ENCODE measurements around the gene PARN. TPM values are rescaled to one million over a fixed set of nuclear protein-coding genes. Genes with fewer than 3 reads are reported as not detected.

The PARN gene
- total and polyA plus RNA-seq, 9 of the 15 experiments (the other 6 are each of a cell fraction or from before 2014, with no cell fraction given) = 9.6 to 51.3 (median 40.4) TPM

GRCh38 chr16:14510581-14510938 is 119.5 kb downstream of the PARN start (continued):
- TF ChIP-seq VEZF1 (CRISPR knock-in tag; IDR thresholded peaks at IDR 0.05) (no peak), GABPA (tag; conservative IDR thresholded peaks at IDR 0.05; ENCODE audit: low read depth) (no peak), ZNF445 (CRISPR knock-in tag; IDR thresholded peaks at IDR 0.05; ENCODE audit: low read depth) (no peak), KLF10 (CRISPR knock-in tag; IDR thresholded peaks at IDR 0.05) (no peak)

- Histone ChIP-seq H3K9ac (ENCODE audit: insufficient read depth in 1 of 2, low read depth in 2 of 2, low read length in 2 of 2) (no peak overlapping the region), H3K36me3 (ENCODE audit: control insufficient read depth, insufficient read depth, low read length) (no peaks in the 10 kb centered on the region), H4K20me1 (replicated peaks; ENCODE audit: control insufficient read depth, insufficient read depth, low read length) (no peaks in the 10 kb centered on the region), H3K4me1 (replicated peaks in 1 of 2; ENCODE audit: control insufficient read depth in 2 of 2, insufficient read depth in 2 of 2, low read length in 2 of 2) (peaks cover 0 to 3% of the 10 kb centered on the region in 2 experiments; a peak in 2 of 5 replicates), H2AFZ (ENCODE audit: low read depth, low read length) (no peak overlapping the region), H3K9me3 (replicated peaks; ENCODE audit: control insufficient read depth, insufficient read depth, low read depth, low read length) (no peaks in the 10 kb centered on the region), H3K4me2 (ENCODE audit: insufficient read depth, low read length) (no peak overlapping the region), H3K9me1 (ENCODE audit: control insufficient read depth, insufficient read depth, low read length) (no peaks in the 10 kb centered on the region), H3K4me3 (no peak overlapping the region), H3K27ac (ENCODE audit: extremely low read depth, low read depth, low read length) (no peak overlapping the region), H3K79me2 (ENCODE audit: control insufficient read depth, insufficient read depth, low read length) (no peaks in the 10 kb centered on the region), H3K27me3 (ENCODE audit: control insufficient read depth in 2 of 2, insufficient read depth in 2 of 2, low read length in 2 of 2) (no peaks in the 10 kb centered on the region)
- DNase-seq (ENCODE audit: extremely low read depth in 1 of 4, low spot score in 3 of 4) (no peak), ATAC-seq (no peak), FAIRE-seq (no peak)
- peak; percentile 80 for TF ChIP-seq CEBPB (tag; IDR thresholded peaks at IDR 0.05)
- no peak for TF ChIP-seq USF1 (CRISPR knock-in tag; IDR thresholded peaks at IDR 0.05)
- no peak for TF ChIP-seq CEBPG (CRISPR knock-in tag; IDR thresholded peaks at IDR 0.05)
- peak in 1 of 2 experiments; percentile 25; a peak in 1 of 4 replicates for TF ChIP-seq CEBPG (tag; conservative IDR thresholded peaks at IDR 0.05 in 1 of 2, IDR thresholded peaks at IDR 0.05 in 1 of 2)
- ChIA-PET POLR2A (interaction anchor here (0.6 to 1.6 kb wide), 3 partner anchors 9 to 40 kb away, joined by 3 to 6 read pairs (median 3); no protein-coding TSS in a partner anchor), CTCF (ENCODE audit: low intra/inter-chr PET ratio) (no interaction called here)
- 82% methylated on average over 4 of the region's 4 CpGs for WGBS (ENCODE audit: insufficient coverage, low coverage, missing lambda C conversion rate)
- in situ Hi-C loops (cut with MboI) = no loop called here
- no TSS peak for BruUV-seq (replicated peaks)
- intact Hi-C loops (cut with micrococcal nuclease) = no loop called here
Measured at GRCh38 chr16:14509675-14510132, 120.4 kb downstream of the PARN start.

Measured in K562 (cell line).